ENCODE measurements around the gene ICA1. TPM values are rescaled to one million over a fixed set of nuclear protein-coding genes. Genes with fewer than 3 reads are reported as not detected.

Gene ICA1
- total RNA-seq, 3 donors from 2014 or later: 22.1 to 70.1 (median 45.7) TPM

DNA sequence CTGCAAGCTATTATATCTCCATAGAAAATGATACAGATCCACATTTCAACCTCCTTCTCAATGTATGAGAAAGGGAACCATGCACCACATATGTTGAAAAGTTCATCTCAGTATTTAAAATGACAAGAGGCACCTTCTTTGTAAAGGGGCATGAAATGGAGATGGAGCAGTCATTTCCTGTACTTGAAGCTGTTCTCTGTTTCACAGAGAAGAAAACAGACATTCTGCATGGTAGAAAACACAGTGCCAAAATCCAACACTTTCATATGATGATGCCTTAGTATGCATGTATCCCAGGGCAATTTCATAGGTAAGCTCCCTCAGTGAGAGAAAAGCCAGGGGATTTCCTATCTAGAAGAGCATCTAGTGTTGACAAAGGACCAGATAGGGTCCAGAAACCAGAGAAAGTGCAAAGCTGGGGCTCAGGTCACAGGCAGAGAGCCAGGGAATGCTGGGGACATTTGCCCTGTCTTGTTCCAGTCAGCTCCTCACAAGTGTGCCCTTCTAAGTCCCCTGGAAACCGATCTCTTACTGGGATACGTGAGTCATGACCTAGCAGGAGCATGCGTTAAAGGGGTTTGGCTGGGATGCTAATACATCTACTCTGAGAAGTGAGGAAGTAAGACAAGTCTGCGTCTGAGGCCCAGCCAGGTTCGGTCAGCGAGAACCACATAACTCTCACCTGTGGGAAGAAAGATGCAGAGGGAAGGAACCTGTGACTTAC lies 118.7 kb downstream of the ICA1 start:
- TF ChIP-seq, protein P1, sequence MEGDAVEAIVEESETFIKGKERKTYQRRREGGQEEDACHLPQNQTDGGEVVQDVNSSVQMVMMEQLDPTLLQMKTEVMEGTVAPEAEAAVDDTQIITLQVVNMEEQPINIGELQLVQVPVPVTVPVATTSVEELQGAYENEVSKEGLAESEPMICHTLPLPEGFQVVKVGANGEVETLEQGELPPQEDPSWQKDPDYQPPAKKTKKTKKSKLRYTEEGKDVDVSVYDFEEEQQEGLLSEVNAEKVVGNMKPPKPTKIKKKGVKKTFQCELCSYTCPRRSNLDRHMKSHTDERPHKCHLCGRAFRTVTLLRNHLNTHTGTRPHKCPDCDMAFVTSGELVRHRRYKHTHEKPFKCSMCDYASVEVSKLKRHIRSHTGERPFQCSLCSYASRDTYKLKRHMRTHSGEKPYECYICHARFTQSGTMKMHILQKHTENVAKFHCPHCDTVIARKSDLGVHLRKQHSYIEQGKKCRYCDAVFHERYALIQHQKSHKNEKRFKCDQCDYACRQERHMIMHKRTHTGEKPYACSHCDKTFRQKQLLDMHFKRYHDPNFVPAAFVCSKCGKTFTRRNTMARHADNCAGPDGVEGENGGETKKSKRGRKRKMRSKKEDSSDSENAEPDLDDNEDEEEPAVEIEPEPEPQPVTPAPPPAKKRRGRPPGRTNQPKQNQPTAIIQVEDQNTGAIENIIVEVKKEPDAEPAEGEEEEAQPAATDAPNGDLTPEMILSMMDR (IDR thresholded peaks at IDR 0.05): no peak

GRCh38 chr7:8142477-8142876 lies 119.5 kb downstream of the ICA1 start:
- no peak overlapping the region for H3K4me3 ChIP-seq
- TF ChIP-seq, protein P1 (IDR thresholded peaks at IDR 0.05): no peak
- TF ChIP-seq POLR2AphosphoS5 (IDR thresholded peaks at IDR 0.05) (no peak), POLR2A (IDR thresholded peaks at IDR 0.05) (no peak)
- H3K27ac ChIP-seq: no peak overlapping the region
- H3K9me3 ChIP-seq: no peaks in the 10 kb centered on the region
- no peaks in the 10 kb centered on the region for H3K36me3 ChIP-seq
- H3K27me3 ChIP-seq: no peaks in the 10 kb centered on the region
- H3K4me1 ChIP-seq: no peaks in the 10 kb centered on the region
- no peak for DNase-seq (ENCODE audit: low spot score in 2 of 2)
- intact Hi-C loops (cut with DNase I; ENCODE audit: low total_unique reads): no loop called here

More for the DNA sequence above, 118.7 kb downstream of the ICA1 start:
- Histone ChIP-seq H3K27me3 (no peaks in the 10 kb centered on the region), H3K4me3 (no peak overlapping the region), H3K4me1 (no peaks in the 10 kb centered on the region), H3K36me3 (no peaks in the 10 kb centered on the region), H3K27ac (peak overlapping the region; percentile 3 to 35), H3K9me3 (no peaks in the 10 kb centered on the region)
- no peak for DNase-seq (ENCODE audit: low spot score in 2 of 2)
- intact Hi-C loops (cut with DNase I; ENCODE audit: low total_unique reads): no loop called here

GRCh38 chr7:8141070-8141469 lies 120.9 kb downstream of the ICA1 start:
- TF ChIP-seq, protein P1 (IDR thresholded peaks at IDR 0.05): no peak
- TF ChIP-seq POLR2AphosphoS5 (IDR thresholded peaks at IDR 0.05) (no peak), POLR2A (IDR thresholded peaks at IDR 0.05) (no peak)
- Histone ChIP-seq H3K4me1 (no peaks in the 10 kb centered on the region), H3K4me3 (no peak overlapping the region), H3K27ac (no peak overlapping the region), H3K9me3 (no peaks in the 10 kb centered on the region), H3K27me3 (no peaks in the 10 kb centered on the region), H3K36me3 (no peaks in the 10 kb centered on the region)
- intact Hi-C loops (cut with DNase I; ENCODE audit: low total_unique reads): no loop called here
- DNase-seq (ENCODE audit: low spot score in 2 of 2): no peak

- H3K9me3 ChIP-seq: no peaks in the 10 kb centered on the region
- H3K4me3 ChIP-seq: no peak overlapping the region
- no peaks in the 10 kb centered on the region for H3K4me1 ChIP-seq
- no peaks in the 10 kb centered on the region for H3K36me3 ChIP-seq
- intact Hi-C loops (cut with DNase I; ENCODE audit: low total_unique reads): loop anchor here (10.0 kb wide), 1 partner anchor 469 kb away; no protein-coding TSS in a partner anchor
- TF ChIP-seq POLR2A (IDR thresholded peaks at IDR 0.05) (no peak), POLR2AphosphoS5 (IDR thresholded peaks at IDR 0.05) (no peak)
- H3K27me3 ChIP-seq: no peaks in the 10 kb centered on the region
- H3K27ac ChIP-seq: no peak overlapping the region
- no peak for DNase-seq (ENCODE audit: low spot score in 2 of 2)
Observed at GRCh38 chr7:8136051-8136730, 125.8 kb downstream of the ICA1 start.

GRCh38 chr7:8135417-8135816 lies 126.5 kb downstream of the ICA1 start:
- intact Hi-C loops (cut with DNase I; ENCODE audit: low total_unique reads): loop anchor here (10.0 kb wide), 1 partner anchor 469 kb away; no protein-coding TSS in a partner anchor
- no peak overlapping the region for H3K4me3 ChIP-seq
- no peaks in the 10 kb centered on the region for H3K9me3 ChIP-seq
- TF ChIP-seq, protein P1 (IDR thresholded peaks at IDR 0.05): no peak
- TF ChIP-seq POLR2A (IDR thresholded peaks at IDR 0.05): no peak
- no peak for TF ChIP-seq POLR2AphosphoS5 (IDR thresholded peaks at IDR 0.05)
- H3K4me1 ChIP-seq: no peaks in the 10 kb centered on the region
- DNase-seq (ENCODE audit: low spot score in 2 of 2): no peak
- no peaks in the 10 kb centered on the region for H3K36me3 ChIP-seq
- no peak overlapping the region for H3K27ac ChIP-seq
- no peaks in the 10 kb centered on the region for H3K27me3 ChIP-seq

Measured in breast epithelium (tissue), 4 donors.